ENCODE measurements around the gene MAFF.
A peak's percentile ranks its signal among the peaks of the same experiment; 100 is the strongest.

The MAFF gene

GRCh38 chr22:38162881-38163843, 38.6 kb upstream of the MAFF start:
- no peak overlapping the region for H3K23ac ChIP-seq (ENCODE audit: low read depth, low read length, poor library complexity)
- no peaks in the 10 kb centered on the region for H3K9me3 ChIP-seq (replicated peaks in 1 of 2; ENCODE audit: control insufficient read depth in 2 of 2, insufficient read depth in 1 of 2, low read depth in 1 of 2, low read length in 2 of 2)

GRCh38 chr22:38163844-38164550, 37.8 kb upstream of the MAFF start:
- Histone ChIP-seq H3K36me3 (replicated peaks in 1 of 2; ENCODE audit: control insufficient read depth in 2 of 2, insufficient read depth in 2 of 2, low read length in 2 of 2) (peaks cover 3 to 7% of the 10 kb centered on the region in 2 donors), H2BK120ac (ENCODE audit: low read depth, low read length) (no peak overlapping the region), H2BK15ac (ENCODE audit: low read length) (no peak overlapping the region), H3K27me3 (ENCODE audit: control insufficient read depth in 3 of 3, insufficient read depth in 3 of 3, low read depth in 1 of 3, low read length in 3 of 3) (no peaks in the 10 kb centered on the region), H3K4me1 (ENCODE audit: control insufficient read depth in 2 of 2, insufficient read depth in 1 of 2, low read depth in 1 of 2, low read length in 2 of 2) (peaks cover 0 to 4% of the 10 kb centered on the region in 2 donors), H3K9ac (ENCODE audit: low read depth, low read length, poor library complexity) (no peak overlapping the region), H3K79me1 (ENCODE audit: low read depth, low read length) (peaks cover 3% of the 10 kb centered on the region), H3K9me3 (replicated peaks in 1 of 2; ENCODE audit: control insufficient read depth in 2 of 2, insufficient read depth in 1 of 2, low read depth in 1 of 2, low read length in 2 of 2) (no peaks in the 10 kb centered on the region), H2AFZ (ENCODE audit: low read length) (no peak overlapping the region), H3K4me2 (ENCODE audit: insufficient read depth, low read length, poor library complexity, severe bottlenecking) (no peak overlapping the region), H3K27ac (replicated peaks; ENCODE audit: low read length) (no peak overlapping the region), H3K14ac (ENCODE audit: low read length) (no peak overlapping the region), H4K8ac (ENCODE audit: low read depth, low read length) (no peak overlapping the region), H2AK5ac (ENCODE audit: low read depth, low read length) (no peak overlapping the region), H3K18ac (ENCODE audit: low read length) (no peak overlapping the region), H2BK12ac (ENCODE audit: low read length) (no peak overlapping the region), H3K23ac (ENCODE audit: low read depth, low read length, poor library complexity) (no peak overlapping the region), H3K4ac (ENCODE audit: low read length) (no peak overlapping the region), H4K91ac (ENCODE audit: low read depth, low read length, poor library complexity) (no peak overlapping the region), H2BK5ac (ENCODE audit: low read length) (no peak overlapping the region), H3K4me3 (ENCODE audit: low read length in 2 of 2) (no peak overlapping the region)
- no CpG with 5 or more reads among the region's 13 CpGs for WGBS, 2 donors (ENCODE audit: extremely low coverage in 2 of 2, insufficient read length in 2 of 2, insufficient replicate concordance in 1 of 2)
- no peak for DNase-seq (ENCODE audit: low spot score)

More at GRCh38 chr22:38162881-38163843, 38.6 kb upstream of the MAFF start:
- peak overlapping the region in 1 of 2 donors; percentile 27 for H3K4me3 ChIP-seq (ENCODE audit: low read length in 2 of 2)
- no peak overlapping the region for H3K4me2 ChIP-seq (ENCODE audit: insufficient read depth, low read length, poor library complexity, severe bottlenecking)
- no CpG with 5 or more reads among the region's 14 CpGs for WGBS, 2 donors (ENCODE audit: extremely low coverage in 2 of 2, insufficient read length in 2 of 2, insufficient replicate concordance in 1 of 2)
- H2AK5ac ChIP-seq (ENCODE audit: low read depth, low read length): peak overlapping the region; percentile 36
- no peak overlapping the region for H2BK120ac ChIP-seq (ENCODE audit: low read depth, low read length)
- no peak overlapping the region for H2BK12ac ChIP-seq (ENCODE audit: low read length)
- no peak overlapping the region for H4K91ac ChIP-seq (ENCODE audit: low read depth, low read length, poor library complexity)
- no peaks in the 10 kb centered on the region for H3K27me3 ChIP-seq (ENCODE audit: control insufficient read depth in 3 of 3, insufficient read depth in 3 of 3, low read depth in 1 of 3, low read length in 3 of 3)
- H3K9ac ChIP-seq (ENCODE audit: low read depth, low read length, poor library complexity): no peak overlapping the region
- H2BK5ac ChIP-seq (ENCODE audit: low read length): no peak overlapping the region
- H2BK15ac ChIP-seq (ENCODE audit: low read length): no peak overlapping the region
- no peak overlapping the region for H3K14ac ChIP-seq (ENCODE audit: low read length)
- H2AFZ ChIP-seq (ENCODE audit: low read length): no peak overlapping the region
- no peak overlapping the region for H3K4ac ChIP-seq (ENCODE audit: low read length)
- peak overlapping the region; percentile 11 for H3K18ac ChIP-seq (ENCODE audit: low read length)
- DNase-seq (ENCODE audit: low spot score): no peak
- no peak overlapping the region for H4K8ac ChIP-seq (ENCODE audit: low read depth, low read length)
- H3K27ac ChIP-seq (replicated peaks; ENCODE audit: low read length): no peak overlapping the region
- peaks cover 0 to 4% of the 10 kb centered on the region in 2 donors for H3K4me1 ChIP-seq (ENCODE audit: control insufficient read depth in 2 of 2, insufficient read depth in 1 of 2, low read depth in 1 of 2, low read length in 2 of 2)
- peaks cover 3% of the 10 kb centered on the region for H3K79me1 ChIP-seq (ENCODE audit: low read depth, low read length)
- peaks cover 3 to 7% of the 10 kb centered on the region in 2 donors for H3K36me3 ChIP-seq (replicated peaks in 1 of 2; ENCODE audit: control insufficient read depth in 2 of 2, insufficient read depth in 2 of 2, low read length in 2 of 2)

GRCh38 chr22:38164551-38164918, 37.3 kb upstream of the MAFF start:
- peaks cover 3 to 7% of the 10 kb centered on the region in 2 donors for H3K36me3 ChIP-seq (replicated peaks in 1 of 2; ENCODE audit: control insufficient read depth in 2 of 2, insufficient read depth in 2 of 2, low read length in 2 of 2)
- no peak overlapping the region for H3K23ac ChIP-seq (ENCODE audit: low read depth, low read length, poor library complexity)
- H3K14ac ChIP-seq (ENCODE audit: low read length): no peak overlapping the region
- peaks cover 3% of the 10 kb centered on the region for H3K79me1 ChIP-seq (ENCODE audit: low read depth, low read length)
- no peak overlapping the region for H2AFZ ChIP-seq (ENCODE audit: low read length)
- H2BK120ac ChIP-seq (ENCODE audit: low read depth, low read length): no peak overlapping the region
- no peak overlapping the region for H3K27ac ChIP-seq (replicated peaks; ENCODE audit: low read length)
- H2BK12ac ChIP-seq (ENCODE audit: low read length): no peak overlapping the region
- H3K27me3 ChIP-seq (ENCODE audit: control insufficient read depth in 3 of 3, insufficient read depth in 3 of 3, low read depth in 1 of 3, low read length in 3 of 3): no peaks in the 10 kb centered on the region
- no peak overlapping the region for H3K4me2 ChIP-seq (ENCODE audit: insufficient read depth, low read length, poor library complexity, severe bottlenecking)
- H3K18ac ChIP-seq (ENCODE audit: low read length): peak overlapping the region; percentile 48
- no CpG with 5 or more reads among the region's 7 CpGs for WGBS, 2 donors (ENCODE audit: extremely low coverage in 2 of 2, insufficient read length in 2 of 2, insufficient replicate concordance in 1 of 2)
- H2AK5ac ChIP-seq (ENCODE audit: low read depth, low read length): no peak overlapping the region
- peak overlapping the region; percentile 53 for H2BK5ac ChIP-seq (ENCODE audit: low read length)
- peaks cover 0 to 4% of the 10 kb centered on the region in 2 donors for H3K4me1 ChIP-seq (ENCODE audit: control insufficient read depth in 2 of 2, insufficient read depth in 1 of 2, low read depth in 1 of 2, low read length in 2 of 2)
- H4K91ac ChIP-seq (ENCODE audit: low read depth, low read length, poor library complexity): no peak overlapping the region
- H4K8ac ChIP-seq (ENCODE audit: low read depth, low read length): no peak overlapping the region
- no peak for DNase-seq (ENCODE audit: low spot score)
- peak overlapping the region; percentile 38 for H3K9ac ChIP-seq (ENCODE audit: low read depth, low read length, poor library complexity)
- H3K4ac ChIP-seq (ENCODE audit: low read length): no peak overlapping the region
- H3K4me3 ChIP-seq (ENCODE audit: low read length in 2 of 2): no peak overlapping the region
- H2BK15ac ChIP-seq (ENCODE audit: low read length): no peak overlapping the region
- H3K9me3 ChIP-seq (replicated peaks in 1 of 2; ENCODE audit: control insufficient read depth in 2 of 2, insufficient read depth in 1 of 2, low read depth in 1 of 2, low read length in 2 of 2): no peaks in the 10 kb centered on the region
